GM13977 (cell line): Measurements from ENCODE around the gene SESN1.

ENCODE experiments used
- DNase-seq: peaks from one replicate; pipeline ENCODE4 v3.0.0; 2012; ENCODE audit warnings: low spot score
- in situ Hi-C: fragments of 300-500 bp; cut with MboI; formaldehyde crosslinking; loops from one replicate; pipeline ENCODE4 v1.12.0; 2022; ENCODE audit warnings: low sequenced_read_pairs, low pct_unique_long_range_greater_than_20kb, mixed read lengths, inconsistent platforms; ENCODE audit not compliant: unreplicated experiment
- TF ChIP-seq, protein P1 (sequence below): IDR thresholded peaks from 2 replicates; pipeline ENCODE4 v1.5.1; 2012; ENCODE audit warnings: mild to moderate bottlenecking, control low read depth; ENCODE audit not compliant: insufficient read depth; ENCODE audit errors: extremely low read depth, missing control alignments

The SESN1 gene

DNA sequence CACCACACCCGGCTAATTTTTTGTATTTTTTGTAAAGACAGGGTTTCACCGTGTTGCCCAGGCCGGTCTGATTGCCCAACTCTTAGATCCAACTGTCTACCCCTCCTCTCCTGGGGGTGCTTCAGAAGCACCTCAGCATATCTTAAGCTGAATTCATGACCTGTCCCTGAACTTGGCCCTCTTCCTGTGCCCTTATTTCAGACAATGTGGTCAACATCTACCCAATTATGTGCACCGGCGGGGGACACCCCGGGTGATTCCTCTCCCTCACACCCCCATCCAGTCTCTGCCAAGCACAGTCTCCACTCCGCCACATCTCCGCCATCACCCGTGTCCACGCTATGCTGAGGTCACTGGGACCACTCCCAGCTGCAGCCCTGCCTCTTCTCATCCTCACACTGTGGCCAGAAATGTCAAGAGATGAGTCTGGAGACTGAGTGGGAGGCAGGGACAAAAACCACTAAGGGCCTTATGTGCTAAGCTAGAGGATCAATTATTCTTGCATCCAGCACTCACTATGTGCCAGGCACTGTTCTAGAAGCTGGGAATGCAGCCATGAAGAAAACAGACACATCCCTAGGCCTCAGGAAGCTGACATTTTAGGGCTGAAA is 134.6 kb downstream of the SESN1 start:
- DNase-seq: no peak
- in situ Hi-C loops: no loop called here
- TF ChIP-seq, protein P1, sequence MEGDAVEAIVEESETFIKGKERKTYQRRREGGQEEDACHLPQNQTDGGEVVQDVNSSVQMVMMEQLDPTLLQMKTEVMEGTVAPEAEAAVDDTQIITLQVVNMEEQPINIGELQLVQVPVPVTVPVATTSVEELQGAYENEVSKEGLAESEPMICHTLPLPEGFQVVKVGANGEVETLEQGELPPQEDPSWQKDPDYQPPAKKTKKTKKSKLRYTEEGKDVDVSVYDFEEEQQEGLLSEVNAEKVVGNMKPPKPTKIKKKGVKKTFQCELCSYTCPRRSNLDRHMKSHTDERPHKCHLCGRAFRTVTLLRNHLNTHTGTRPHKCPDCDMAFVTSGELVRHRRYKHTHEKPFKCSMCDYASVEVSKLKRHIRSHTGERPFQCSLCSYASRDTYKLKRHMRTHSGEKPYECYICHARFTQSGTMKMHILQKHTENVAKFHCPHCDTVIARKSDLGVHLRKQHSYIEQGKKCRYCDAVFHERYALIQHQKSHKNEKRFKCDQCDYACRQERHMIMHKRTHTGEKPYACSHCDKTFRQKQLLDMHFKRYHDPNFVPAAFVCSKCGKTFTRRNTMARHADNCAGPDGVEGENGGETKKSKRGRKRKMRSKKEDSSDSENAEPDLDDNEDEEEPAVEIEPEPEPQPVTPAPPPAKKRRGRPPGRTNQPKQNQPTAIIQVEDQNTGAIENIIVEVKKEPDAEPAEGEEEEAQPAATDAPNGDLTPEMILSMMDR: no peak

DNA sequence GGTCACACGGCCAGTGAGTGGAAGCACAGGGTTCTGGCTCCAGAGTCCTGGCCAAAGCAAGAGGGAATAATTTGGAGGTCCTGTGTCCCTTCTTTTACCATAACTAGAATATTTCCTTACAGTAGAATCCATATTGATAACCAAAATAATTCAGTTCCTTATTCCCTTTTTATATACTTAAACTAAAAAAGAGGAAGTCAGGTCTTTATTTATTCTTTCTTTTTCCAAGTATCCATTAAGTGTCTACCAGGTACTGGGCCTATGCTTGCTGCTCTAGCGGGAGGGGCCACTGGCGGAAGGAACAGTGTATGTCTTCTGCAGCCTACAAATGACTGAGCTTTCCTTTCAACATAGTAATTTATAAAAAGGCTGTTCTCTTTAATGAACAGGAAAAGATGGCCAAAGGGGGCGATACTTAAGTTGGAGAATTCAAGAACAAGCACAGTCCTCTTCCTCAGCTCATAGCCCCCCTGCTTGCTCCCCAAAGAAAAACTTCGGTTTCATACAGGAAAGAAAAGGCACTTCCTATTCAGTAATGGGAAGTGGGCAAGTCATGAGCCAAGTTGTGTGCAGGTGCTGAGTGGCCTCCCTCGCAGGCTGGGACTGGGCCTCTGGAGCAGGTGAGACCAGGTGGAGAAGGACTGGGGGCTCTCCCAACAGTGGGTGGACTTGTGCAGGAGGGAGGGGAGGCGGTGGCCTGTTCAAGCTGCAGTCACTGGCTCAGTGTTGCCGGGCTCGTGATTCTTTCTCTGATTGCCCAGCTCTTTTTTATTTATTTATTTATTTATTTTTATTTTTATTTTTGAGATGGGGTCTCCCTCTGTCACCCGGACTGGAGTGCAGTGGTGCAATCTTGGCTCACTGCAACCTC is 135.5 kb downstream of the SESN1 start:
- TF ChIP-seq, protein P1: no peak
- DNase-seq: no peak
- in situ Hi-C loops: no loop called here

DNA sequence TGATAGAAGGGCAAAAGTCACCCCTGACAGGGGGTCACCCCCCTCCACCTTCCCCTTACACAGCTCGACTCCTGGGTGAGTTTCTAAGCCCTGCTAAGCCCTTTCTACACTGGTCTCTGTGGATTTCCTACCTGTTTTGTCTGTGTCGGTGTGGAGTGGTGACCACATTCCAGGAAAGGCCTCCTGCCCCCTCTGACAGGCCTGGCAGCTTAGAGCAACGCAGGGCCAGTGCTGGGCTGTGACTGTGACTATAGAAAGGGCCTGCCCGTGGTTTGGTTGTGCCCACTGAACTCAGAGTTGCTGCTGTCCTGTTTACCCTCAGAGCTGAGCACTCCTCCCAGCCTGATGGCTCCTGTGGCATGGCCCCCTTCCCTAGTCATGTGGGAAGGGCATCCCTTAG is 137.4 kb downstream of the SESN1 start:
- in situ Hi-C loops: no loop called here
- DNase-seq: no peak
- TF ChIP-seq, protein P1: no peak

DNA sequence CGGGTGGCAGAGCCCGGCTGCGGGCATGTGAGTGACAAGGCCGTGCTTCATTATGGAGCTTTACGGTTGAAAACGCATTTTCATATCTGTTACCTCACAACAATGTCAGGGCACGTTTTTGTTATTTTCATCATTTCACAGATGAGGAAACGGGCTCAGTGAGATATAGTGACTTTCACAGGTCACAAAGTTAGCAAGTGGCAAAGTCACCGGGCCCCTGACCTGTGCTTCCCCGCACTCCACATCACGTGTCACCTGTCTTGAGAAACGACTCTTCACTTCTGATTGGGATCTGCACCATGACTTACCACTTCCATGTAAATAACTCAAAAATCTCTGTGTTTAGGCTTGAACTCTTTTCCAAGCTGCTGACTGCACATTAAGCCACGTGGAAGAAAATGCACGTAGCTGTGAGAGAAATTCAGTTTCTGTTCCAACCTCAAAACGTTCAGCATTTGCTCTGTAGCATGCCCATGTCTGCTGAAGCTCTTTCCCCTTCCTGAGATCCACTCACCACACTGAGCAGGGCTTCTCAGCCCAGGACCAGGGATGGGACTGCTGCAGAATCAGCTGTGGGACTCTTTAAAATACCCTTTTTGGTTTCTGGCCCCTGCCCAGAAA is 139.2 kb downstream of the SESN1 start:
- no peak for DNase-seq
- in situ Hi-C loops: no loop called here
- TF ChIP-seq, protein P1: no peak

DNA sequence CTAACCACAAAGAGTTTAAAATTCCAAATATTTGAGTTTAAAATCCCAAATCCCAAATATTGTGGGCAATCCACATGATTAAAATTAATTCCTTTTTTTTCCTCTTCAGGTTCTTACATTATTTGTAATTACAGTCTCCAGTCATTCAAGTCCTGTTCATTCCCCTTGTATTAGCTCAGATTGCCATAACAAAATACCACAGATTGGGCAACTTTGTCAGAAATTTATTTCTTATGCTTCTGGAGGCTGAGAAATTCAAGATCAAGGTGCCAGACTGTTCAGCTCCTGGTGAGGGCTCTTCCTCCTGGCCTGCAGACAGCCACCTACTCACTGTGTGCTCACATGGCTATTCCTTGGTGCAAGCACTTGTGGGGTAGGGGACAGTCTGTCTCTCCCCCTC is 141.0 kb downstream of the SESN1 start:
- TF ChIP-seq, protein P1: no peak
- in situ Hi-C loops: no loop called here
- no peak for DNase-seq

DNA sequence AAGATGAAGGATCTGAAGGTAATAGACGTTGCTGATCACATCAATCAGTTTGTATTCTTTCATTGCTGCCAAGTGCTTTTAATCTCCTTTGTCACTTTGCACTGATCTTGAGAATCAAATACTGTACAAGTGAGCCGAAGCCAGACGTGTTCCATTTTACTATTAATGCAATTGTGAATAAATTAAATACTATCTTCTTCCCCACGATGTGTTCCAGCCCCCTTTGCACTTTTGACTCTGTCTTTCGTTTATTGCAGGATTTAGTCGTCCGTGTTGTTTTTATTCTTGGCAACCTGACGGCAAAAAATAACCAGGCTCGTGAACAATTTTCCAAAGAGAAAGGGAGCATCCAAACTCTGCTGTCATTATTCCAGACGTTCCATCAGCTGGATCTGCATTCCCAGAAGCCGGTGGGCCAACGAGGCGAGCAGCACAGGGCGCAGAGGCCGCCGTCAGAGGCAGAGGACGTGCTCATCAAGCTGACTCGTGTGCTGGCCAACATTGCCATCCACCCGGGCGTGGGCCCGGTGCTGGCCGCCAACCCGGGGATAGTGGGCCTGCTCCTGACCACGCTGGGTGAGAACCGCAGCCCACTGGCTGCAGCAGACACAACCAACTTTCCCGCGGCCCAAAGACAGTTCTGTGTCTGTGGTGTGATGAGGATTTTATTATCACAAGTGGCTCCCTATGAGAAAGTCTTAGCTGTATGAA is 141.7 kb downstream of the SESN1 start:
- DNase-seq: no peak
- in situ Hi-C loops: no loop called here
- TF ChIP-seq, protein P1: no peak
